Bladder microvascular endothelial cell (primary cell): ENCODE measurements around the gene CPE. TPM values are rescaled to one million over a fixed set of nuclear protein-coding genes. Genes with fewer than 3 reads are reported as not detected.

Source experiments
- total RNA-seq: library from RNA; depleted of rRNA; stranded (reverse); fragments of >200 nt; gene quantifications from 2 replicates; pipeline ENCODE4 v1.2.3, GENCODE V29; 2014

The CPE gene
- total RNA-seq, result 1.6 and 2.1 TPM in 2 replicates

GRCh38 chr4:165378745-165379677 is at the start of gene CPE:
CPE (plus strand) TSS chr4:165379008; CDS start chr4:165379222, 214 bp downstream.

Other genes with a start within 250 kb of the CPE start
- gene KLHL2, start 171.4 kb upstream of the CPE start, total RNA-seq, result 24.9 and 34.7 TPM in 2 replicates
- gene MSMO1, start 51.3 kb upstream of the CPE start, total RNA-seq, result 53.1 and 120 TPM in 2 replicates